Measurements from ENCODE around the gene TRIP12. TPM values are rescaled to one million over a fixed set of nuclear protein-coding genes. Genes with fewer than 3 reads are reported as not detected.

TRIP12 gene
- total RNA-seq, 2 experiments from 2014 or later, result 208 to 212 TPM

GRCh38 chr2:229896857-229897256, 25.0 kb downstream of the TRIP12 start:
- Mint-ChIP-seq H3K4me3 (no peak overlapping the region), H3K27me3 (no peaks in the 10 kb centered on the region), H3K27ac (no peak overlapping the region), H3K36me3 (ENCODE audit: low read depth) (peaks cover 23% of the 10 kb centered on the region), H3K9me3 (no peaks in the 10 kb centered on the region), H3K4me1 (ENCODE audit: low read depth) (peaks cover 54% of the 10 kb centered on the region)
- ChIA-PET POLR2A (no interaction called here), CTCF (interaction anchor here (1.4 kb wide), 1 partner anchor 14 kb away, joined by 4 read pairs; no protein-coding TSS in a partner anchor)
- intact Hi-C loops (cut with micrococcal nuclease), result no loop called here
- no peak for TF ChIP-seq CTCF (IDR thresholded peaks at IDR 0.05)
- DNase-seq, result no peak
- ATAC-seq, result no peak

GRCh38 chr2:229889023-229889422, 32.8 kb downstream of the TRIP12 start:
- peaks cover 47% of the 10 kb centered on the region for H3K4me1 Mint-ChIP-seq (ENCODE audit: low read depth)
- no peak for ATAC-seq
- H3K27me3 Mint-ChIP-seq, result no peaks in the 10 kb centered on the region
- H3K36me3 Mint-ChIP-seq (ENCODE audit: low read depth), result peaks cover 20% of the 10 kb centered on the region
- DNase-seq, result no peak
- H3K4me3 Mint-ChIP-seq, result no peak overlapping the region
- CTCF ChIA-PET, result interaction anchor here (0.8 to 2.1 kb wide), 3 partner anchors 15 to 108 kb away, joined by 3 to 4 read pairs (median 3); no protein-coding TSS in a partner anchor
- intact Hi-C loops (cut with micrococcal nuclease), result no loop called here
- no peak for TF ChIP-seq CTCF (IDR thresholded peaks at IDR 0.05)
- POLR2A ChIA-PET, result no interaction called here
- H3K9me3 Mint-ChIP-seq, result no peaks in the 10 kb centered on the region
- H3K27ac Mint-ChIP-seq, result no peak overlapping the region

GRCh38 chr2:229888031-229888430, 33.8 kb downstream of the TRIP12 start:
- no peak overlapping the region for H3K27ac Mint-ChIP-seq
- intact Hi-C loops (cut with micrococcal nuclease), result no loop called here
- H3K27me3 Mint-ChIP-seq, result no peaks in the 10 kb centered on the region
- DNase-seq (no peak), ATAC-seq (no peak)
- H3K4me3 Mint-ChIP-seq, result no peak overlapping the region
- TF ChIP-seq CTCF (IDR thresholded peaks at IDR 0.05), result no peak
- no peaks in the 10 kb centered on the region for H3K9me3 Mint-ChIP-seq
- POLR2A ChIA-PET, result no interaction called here
- peaks cover 18% of the 10 kb centered on the region for H3K36me3 Mint-ChIP-seq (ENCODE audit: low read depth)
- CTCF ChIA-PET, result interaction anchor here (1.1 to 2.1 kb wide), 2 partner anchors 13 to 107 kb away, joined by 3 to 4 read pairs; no protein-coding TSS in a partner anchor
- peaks cover 46% of the 10 kb centered on the region for H3K4me1 Mint-ChIP-seq (ENCODE audit: low read depth)

GRCh38 chr2:229887441-229887840, 34.4 kb downstream of the TRIP12 start:
- CTCF ChIA-PET, result interaction anchor here (1.1 to 2.1 kb wide), 2 partner anchors 12 to 106 kb away, joined by 3 to 4 read pairs; no protein-coding TSS in a partner anchor
- no peaks in the 10 kb centered on the region for H3K9me3 Mint-ChIP-seq
- DNase-seq (no peak), ATAC-seq (no peak)
- no peak for TF ChIP-seq CTCF (IDR thresholded peaks at IDR 0.05)
- H3K4me1 Mint-ChIP-seq (ENCODE audit: low read depth), result peaks cover 49% of the 10 kb centered on the region
- no peaks in the 10 kb centered on the region for H3K27me3 Mint-ChIP-seq
- H3K4me3 Mint-ChIP-seq, result no peak overlapping the region
- POLR2A ChIA-PET, result interaction anchor here (0.9 kb wide), 1 partner anchor 107 kb away, joined by 3 read pairs; no protein-coding TSS in a partner anchor
- intact Hi-C loops (cut with micrococcal nuclease), result no loop called here
- H3K27ac Mint-ChIP-seq, result no peak overlapping the region
- peaks cover 15% of the 10 kb centered on the region for H3K36me3 Mint-ChIP-seq (ENCODE audit: low read depth)

GRCh38 chr2:229884775-229885699, 36.8 kb downstream of the TRIP12 start:
- ChIA-PET POLR2A (interaction anchor here (1.0 kb wide), 1 partner anchor 27 kb away, joined by 3 read pairs; no protein-coding TSS in a partner anchor), CTCF (interaction anchor here (1.5 kb wide), 1 partner anchor 15 kb away, joined by 3 read pairs; no protein-coding TSS in a partner anchor)
- peaks cover 7% of the 10 kb centered on the region for H3K36me3 Mint-ChIP-seq (ENCODE audit: low read depth)
- intact Hi-C loops (cut with micrococcal nuclease), result no loop called here
- no peak for DNase-seq
- H3K4me3 Mint-ChIP-seq, result no peak overlapping the region
- no peak for ATAC-seq
- no peak overlapping the region for H3K27ac Mint-ChIP-seq
- peaks cover 49% of the 10 kb centered on the region for H3K4me1 Mint-ChIP-seq (ENCODE audit: low read depth)
- no peaks in the 10 kb centered on the region for H3K27me3 Mint-ChIP-seq
- no peaks in the 10 kb centered on the region for H3K9me3 Mint-ChIP-seq
- no peak for TF ChIP-seq CTCF (IDR thresholded peaks at IDR 0.05)

Data from activated CD8-positive, alpha-beta T cell treated with anti-CD3 and anti-CD28 coated beads for 36 hours (primary cell).